ENCODE measurements around the gene FNDC1. TPM values are rescaled to one million over a fixed set of nuclear protein-coding genes. Genes with fewer than 3 reads are reported as not detected.

The FNDC1 gene
- total RNA-seq, 2 donors from 2014 or later: 4.1 to 5.3 TPM

- H3K4me3 ChIP-seq: no peak overlapping the region
- no peak for TF ChIP-seq CTCF (IDR thresholded peaks at IDR 0.05)
- ATAC-seq (ENCODE audit: insufficient number of reproducible peaks, low FRiP score, low read depth) (no peak), DNase-seq (ENCODE audit: low spot score) (no peak)
- H3K9me3 ChIP-seq: peaks cover 3% of the 10 kb centered on the region
- H3K36me3 ChIP-seq: no peaks in the 10 kb centered on the region
- H3K4me1 ChIP-seq (ENCODE audit: control insufficient read depth in 1 of 2, low read depth in 2 of 2): no peaks in the 10 kb centered on the region
- H3K27ac ChIP-seq: no peak overlapping the region
- no peaks in the 10 kb centered on the region for H3K27me3 ChIP-seq (replicated peaks; ENCODE audit: insufficient read depth)
Observed at GRCh38 chr6:159155679-159156078, 13.5 kb upstream of the FNDC1 start.

- no peaks in the 10 kb centered on the region for H3K4me1 ChIP-seq (ENCODE audit: control insufficient read depth in 1 of 2, low read depth in 2 of 2)
- TF ChIP-seq CTCF (IDR thresholded peaks at IDR 0.05): no peak
- no peak for ATAC-seq (ENCODE audit: insufficient number of reproducible peaks, low FRiP score, low read depth)
Observed at GRCh38 chr6:159156089-159156488, 13.1 kb upstream of the FNDC1 start.

GRCh38 chr6:159157431-159157830 is 11.8 kb upstream of the FNDC1 start:
- DNase-seq (ENCODE audit: low spot score) (no peak), ATAC-seq (ENCODE audit: insufficient number of reproducible peaks, low FRiP score, low read depth) (no peak)
- Histone ChIP-seq H3K4me3 (no peak overlapping the region), H3K27ac (no peak overlapping the region), H3K27me3 (replicated peaks; ENCODE audit: insufficient read depth) (no peaks in the 10 kb centered on the region), H3K36me3 (no peaks in the 10 kb centered on the region), H3K9me3 (peaks cover 3% of the 10 kb centered on the region), H3K4me1 (ENCODE audit: control insufficient read depth in 1 of 2, low read depth in 2 of 2) (no peaks in the 10 kb centered on the region)
- no peak for TF ChIP-seq CTCF (IDR thresholded peaks at IDR 0.05)

More at GRCh38 chr6:159156089-159156488, 13.1 kb upstream of the FNDC1 start:
- Histone ChIP-seq H3K27me3 (replicated peaks; ENCODE audit: insufficient read depth) (no peaks in the 10 kb centered on the region), H3K36me3 (no peaks in the 10 kb centered on the region), H3K9me3 (peaks cover 3% of the 10 kb centered on the region), H3K27ac (no peak overlapping the region), H3K4me3 (no peak overlapping the region)
- DNase-seq (ENCODE audit: low spot score): no peak

GRCh38 chr6:159161839-159162238 is 7.4 kb upstream of the FNDC1 start:
- no peak for ATAC-seq (ENCODE audit: insufficient number of reproducible peaks, low FRiP score, low read depth)
- Histone ChIP-seq H3K27me3 (replicated peaks; ENCODE audit: insufficient read depth) (no peaks in the 10 kb centered on the region), H3K36me3 (no peaks in the 10 kb centered on the region), H3K4me1 (ENCODE audit: control insufficient read depth in 1 of 2, low read depth in 2 of 2) (peaks cover 0 to 8% of the 10 kb centered on the region in 2 donors), H3K27ac (no peak overlapping the region), H3K4me3 (no peak overlapping the region), H3K9me3 (no peaks in the 10 kb centered on the region)
- no peak for DNase-seq (ENCODE audit: low spot score)
- TF ChIP-seq CTCF (IDR thresholded peaks at IDR 0.05): no peak

- no peak overlapping the region for H3K27ac ChIP-seq
- peaks cover 0 to 8% of the 10 kb centered on the region in 2 donors for H3K4me1 ChIP-seq (ENCODE audit: control insufficient read depth in 1 of 2, low read depth in 2 of 2)
- DNase-seq (ENCODE audit: low spot score) (no peak), ATAC-seq (ENCODE audit: insufficient number of reproducible peaks, low FRiP score, low read depth) (no peak)
- no peak overlapping the region for H3K4me3 ChIP-seq
- no peak for TF ChIP-seq CTCF (IDR thresholded peaks at IDR 0.05)
- no peaks in the 10 kb centered on the region for H3K27me3 ChIP-seq (replicated peaks; ENCODE audit: insufficient read depth)
- H3K9me3 ChIP-seq: no peaks in the 10 kb centered on the region
- no peaks in the 10 kb centered on the region for H3K36me3 ChIP-seq
Observed at GRCh38 chr6:159163901-159164370, 5.3 kb upstream of the FNDC1 start.

Data from thoracic aorta (tissue), 2 donors.